Fibroblast of lung (primary cell): Measurements from ENCODE around the gene ANKRD28.

Experiments used
- EZH2 ChIP-seq: IDR thresholded peaks from 2 replicates; pipeline ENCODE4 v1.5.1; 2012; ENCODE audit warnings: low read length, control low read depth, mild to moderate bottlenecking; ENCODE audit errors: missing control alignments
- TF ChIP-seq, protein P1 (sequence below), 2 donors: IDR thresholded peaks in 1 of 2; conservative IDR thresholded peaks in 1 of 2; 1 replicate in 1 of 2; 2 replicates in 1 of 2; pipeline ENCODE4 v1.5.1; 2011 to 2012; ENCODE audit warnings: low read length in 2 of 2, control low read depth in 1 of 2, inconsistent platforms in 1 of 2, low read depth in 1 of 2, mild to moderate bottlenecking in 1 of 2

- TF ChIP-seq, protein P1, sequence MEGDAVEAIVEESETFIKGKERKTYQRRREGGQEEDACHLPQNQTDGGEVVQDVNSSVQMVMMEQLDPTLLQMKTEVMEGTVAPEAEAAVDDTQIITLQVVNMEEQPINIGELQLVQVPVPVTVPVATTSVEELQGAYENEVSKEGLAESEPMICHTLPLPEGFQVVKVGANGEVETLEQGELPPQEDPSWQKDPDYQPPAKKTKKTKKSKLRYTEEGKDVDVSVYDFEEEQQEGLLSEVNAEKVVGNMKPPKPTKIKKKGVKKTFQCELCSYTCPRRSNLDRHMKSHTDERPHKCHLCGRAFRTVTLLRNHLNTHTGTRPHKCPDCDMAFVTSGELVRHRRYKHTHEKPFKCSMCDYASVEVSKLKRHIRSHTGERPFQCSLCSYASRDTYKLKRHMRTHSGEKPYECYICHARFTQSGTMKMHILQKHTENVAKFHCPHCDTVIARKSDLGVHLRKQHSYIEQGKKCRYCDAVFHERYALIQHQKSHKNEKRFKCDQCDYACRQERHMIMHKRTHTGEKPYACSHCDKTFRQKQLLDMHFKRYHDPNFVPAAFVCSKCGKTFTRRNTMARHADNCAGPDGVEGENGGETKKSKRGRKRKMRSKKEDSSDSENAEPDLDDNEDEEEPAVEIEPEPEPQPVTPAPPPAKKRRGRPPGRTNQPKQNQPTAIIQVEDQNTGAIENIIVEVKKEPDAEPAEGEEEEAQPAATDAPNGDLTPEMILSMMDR (conservative IDR thresholded peaks at IDR 0.05 in 1 of 2, IDR thresholded peaks at IDR 0.05 in 1 of 2; ENCODE audit: low read depth in 1 of 2, low read length in 2 of 2) = no peak
- TF ChIP-seq EZH2 = no peak
These were observed 47.1 kb upstream of the ANKRD28 start for GRCh38 chr3:15844889-15845288.
